Measurements from ENCODE around the gene TSHR.

DNA sequence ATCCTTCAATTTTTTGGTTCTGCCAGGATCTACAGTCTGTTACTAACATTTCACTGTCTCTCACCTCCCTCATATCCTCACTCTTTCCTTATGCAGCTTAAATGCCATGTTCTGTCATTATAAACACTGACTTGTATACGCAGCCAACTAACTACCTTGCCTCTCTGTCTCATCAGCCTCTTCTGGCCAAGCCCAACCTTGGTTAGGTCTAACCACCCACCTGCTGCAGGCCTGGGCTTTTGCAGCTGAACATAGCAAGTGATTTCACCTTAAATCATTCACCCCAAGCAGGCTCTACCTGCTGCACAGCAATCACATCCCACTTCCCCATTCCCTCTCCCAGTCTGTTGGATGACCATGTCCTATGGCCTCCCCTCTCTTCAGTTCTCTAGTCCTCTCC lies 173.8 kb downstream of the TSHR start:
- no peak for TF ChIP-seq EZH2phosphoT487 (IDR thresholded peaks at IDR 0.05; ENCODE audit: low read depth, severe bottlenecking, unreplicated experiment)
- TF ChIP-seq, protein P1, sequence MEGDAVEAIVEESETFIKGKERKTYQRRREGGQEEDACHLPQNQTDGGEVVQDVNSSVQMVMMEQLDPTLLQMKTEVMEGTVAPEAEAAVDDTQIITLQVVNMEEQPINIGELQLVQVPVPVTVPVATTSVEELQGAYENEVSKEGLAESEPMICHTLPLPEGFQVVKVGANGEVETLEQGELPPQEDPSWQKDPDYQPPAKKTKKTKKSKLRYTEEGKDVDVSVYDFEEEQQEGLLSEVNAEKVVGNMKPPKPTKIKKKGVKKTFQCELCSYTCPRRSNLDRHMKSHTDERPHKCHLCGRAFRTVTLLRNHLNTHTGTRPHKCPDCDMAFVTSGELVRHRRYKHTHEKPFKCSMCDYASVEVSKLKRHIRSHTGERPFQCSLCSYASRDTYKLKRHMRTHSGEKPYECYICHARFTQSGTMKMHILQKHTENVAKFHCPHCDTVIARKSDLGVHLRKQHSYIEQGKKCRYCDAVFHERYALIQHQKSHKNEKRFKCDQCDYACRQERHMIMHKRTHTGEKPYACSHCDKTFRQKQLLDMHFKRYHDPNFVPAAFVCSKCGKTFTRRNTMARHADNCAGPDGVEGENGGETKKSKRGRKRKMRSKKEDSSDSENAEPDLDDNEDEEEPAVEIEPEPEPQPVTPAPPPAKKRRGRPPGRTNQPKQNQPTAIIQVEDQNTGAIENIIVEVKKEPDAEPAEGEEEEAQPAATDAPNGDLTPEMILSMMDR (IDR thresholded peaks at IDR 0.05; ENCODE audit: poor library complexity): no peak
- TF ChIP-seq EZH2 (IDR thresholded peaks at IDR 0.05; ENCODE audit: borderline replicate concordance): no peak
